ENCODE data around the gene NCOR1. TPM values are rescaled to one million over a fixed set of nuclear protein-coding genes. Genes with fewer than 3 reads are reported as not detected.
"Not testable (repeated sequence)": the region's sequence is repeated elsewhere in the genome, so short reads cannot be mapped to it uniquely, and the experiment has no call there.

Gene NCOR1
- total RNA-seq, 1 experiment from 2014 or later: 171 TPM

GRCh38 chr17:16181581-16181980 lies 33.8 kb downstream of the NCOR1 start:
- Histone ChIP-seq H3K27me3 (ENCODE audit: insufficient read depth, low read depth) (no peaks in the 10 kb centered on the region), H3K9me2 (ENCODE audit: insufficient read depth) (no peaks in the 10 kb centered on the region), H3K4me3 (no peak overlapping the region), H2AFZ (no peak overlapping the region), H3K4me1 (replicated peaks; ENCODE audit: insufficient read depth) (peaks cover 5% of the 10 kb centered on the region; the same call in 1 of the 2 replicates), H3K36me3 (ENCODE audit: low read depth) (no peaks in the 10 kb centered on the region), H3F3A (ENCODE audit: insufficient read depth, low read depth) (no peaks in the 10 kb centered on the region), H4K20me1 (ENCODE audit: insufficient read depth) (no peaks in the 10 kb centered on the region), H3K9me3 (ENCODE audit: insufficient read depth, low read depth) (no peaks in the 10 kb centered on the region), H3K27ac (no peak overlapping the region), H3K4me2 (no peak overlapping the region), H3K79me2 (ENCODE audit: low read depth) (peaks cover 7% of the 10 kb centered on the region)
- CTCF ChIA-PET: no interaction called here
- TF ChIP-seq EZH2 (IDR thresholded peaks at IDR 0.05; ENCODE audit: low read depth): no peak
- no peak for TF ChIP-seq CTCF (conservative IDR thresholded peaks at IDR 0.05)
- POLR2A ChIA-PET (ENCODE audit: unreplicated experiment): no interaction called here
- intact Hi-C loops (cut with micrococcal nuclease; ENCODE audit: unreplicated experiment): no loop called here
- no TSS peak for BruUV-seq (replicated peaks)
- DNase-seq: no peak

GRCh38 chr17:16178836-16179235 lies 36.5 kb downstream of the NCOR1 start:
- Histone ChIP-seq H3K9me3 (ENCODE audit: insufficient read depth, low read depth) (no peaks in the 10 kb centered on the region), H3K4me1 (replicated peaks; ENCODE audit: insufficient read depth) (peaks cover 5% of the 10 kb centered on the region; the same call in 1 of the 2 replicates), H3K4me3 (no peak overlapping the region), H3F3A (ENCODE audit: insufficient read depth, low read depth) (no peaks in the 10 kb centered on the region), H3K27me3 (ENCODE audit: insufficient read depth, low read depth) (no peaks in the 10 kb centered on the region), H4K20me1 (ENCODE audit: insufficient read depth) (no peaks in the 10 kb centered on the region), H3K27ac (no peak overlapping the region), H3K36me3 (ENCODE audit: low read depth) (no peaks in the 10 kb centered on the region), H3K4me2 (no peak overlapping the region), H3K79me2 (ENCODE audit: low read depth) (peaks cover 16% of the 10 kb centered on the region), H3K9me2 (ENCODE audit: insufficient read depth) (no peaks in the 10 kb centered on the region), H2AFZ (no peak overlapping the region)
- no peak for DNase-seq
- BruUV-seq (replicated peaks): no TSS peak
- POLR2A ChIA-PET (ENCODE audit: unreplicated experiment): no interaction called here
- intact Hi-C loops (cut with micrococcal nuclease; ENCODE audit: unreplicated experiment): no loop called here
- TF ChIP-seq CTCF (conservative IDR thresholded peaks at IDR 0.05): no peak
- CTCF ChIA-PET: interaction anchor here (0.7 kb wide), 1 partner anchor 411 kb away, joined by 3 read pairs; no protein-coding TSS in a partner anchor

GRCh38 chr17:16171613-16172012 lies 43.7 kb downstream of the NCOR1 start:
- CTCF ChIA-PET: no interaction called here

GRCh38 chr17:16166766-16167165 lies 48.6 kb downstream of the NCOR1 start:
- BruUV-seq (replicated peaks); H3K27me3 ChIP-seq (ENCODE audit: insufficient read depth, low read depth); DNase-seq; intact Hi-C loops (cut with micrococcal nuclease; ENCODE audit: unreplicated experiment); H3K36me3 ChIP-seq (ENCODE audit: low read depth); H3K4me3 ChIP-seq; H3K9me2 ChIP-seq (ENCODE audit: insufficient read depth); POLR2A ChIA-PET (ENCODE audit: unreplicated experiment); H3F3A ChIP-seq (ENCODE audit: insufficient read depth, low read depth); H3K9me3 ChIP-seq (ENCODE audit: insufficient read depth, low read depth); CTCF ChIA-PET; H3K4me1 ChIP-seq (replicated peaks; ENCODE audit: insufficient read depth); H3K79me2 ChIP-seq (ENCODE audit: low read depth); H3K4me2 ChIP-seq; H3K27ac ChIP-seq; H4K20me1 ChIP-seq (ENCODE audit: insufficient read depth); H2AFZ ChIP-seq: not testable (repeated sequence)

More at GRCh38 chr17:16171613-16172012, 43.7 kb downstream of the NCOR1 start:
- Histone ChIP-seq H3K4me3 (no peak overlapping the region), H3K4me2 (no peak overlapping the region; the same call in 1 of the 2 replicates), H4K20me1 (ENCODE audit: insufficient read depth) (no peaks in the 10 kb centered on the region), H3K4me1 (replicated peaks; ENCODE audit: insufficient read depth) (no peaks in the 10 kb centered on the region), H3F3A (ENCODE audit: insufficient read depth, low read depth) (peaks cover 7% of the 10 kb centered on the region; the same call in 1 of the 2 replicates), H3K79me2 (ENCODE audit: low read depth) (peaks cover 13% of the 10 kb centered on the region; the same call in 1 of the 2 replicates), H3K9me3 (ENCODE audit: insufficient read depth, low read depth) (no peaks in the 10 kb centered on the region), H3K27ac (0 out of 2 replicates have a peak overlapping the region, but pooled peaks have one; percentile 16), H2AFZ (no peak overlapping the region), H3K27me3 (ENCODE audit: insufficient read depth, low read depth) (no peaks in the 10 kb centered on the region), H3K9me2 (ENCODE audit: insufficient read depth) (no peaks in the 10 kb centered on the region), H3K36me3 (ENCODE audit: low read depth) (no peaks in the 10 kb centered on the region)
- peak; percentile 23 to 63 for DNase-seq
- intact Hi-C loops (cut with micrococcal nuclease; ENCODE audit: unreplicated experiment): no loop called here
- POLR2A ChIA-PET (ENCODE audit: unreplicated experiment): no interaction called here
- no TSS peak for BruUV-seq (replicated peaks)
- TF ChIP-seq EZH2 (IDR thresholded peaks at IDR 0.05; ENCODE audit: low read depth): no peak
